DMS153 treated with DMSO at 0.1 percent for 48 hours (cell line): ENCODE data around the gene SLC35E3.
"Not testable (repeated sequence)": the region's sequence is repeated elsewhere in the genome, so short reads cannot be mapped to it uniquely, and the experiment has no call there.

ENCODE experiments used
- DNase-seq: peaks from one replicate; lab custom pipeline; 2025; ENCODE audit not compliant: unreplicated experiment; lab: John Stamatoyannopoulos, UW

SLC35E3 gene

GRCh38 chr12:68811573-68811972 lies 65.6 kb downstream of the SLC35E3 start:
- DNase-seq, result not testable (repeated sequence)

- DNase-seq, result no peak
Measured at GRCh38 chr12:68812553-68813241, 66.7 kb downstream of the SLC35E3 start.

GRCh38 chr12:68813242-68813593 lies 67.2 kb downstream of the SLC35E3 start:
- no peak for DNase-seq

- no peak for DNase-seq
Measured at GRCh38 chr12:68814490-68815231, 68.7 kb downstream of the SLC35E3 start.

DNA sequence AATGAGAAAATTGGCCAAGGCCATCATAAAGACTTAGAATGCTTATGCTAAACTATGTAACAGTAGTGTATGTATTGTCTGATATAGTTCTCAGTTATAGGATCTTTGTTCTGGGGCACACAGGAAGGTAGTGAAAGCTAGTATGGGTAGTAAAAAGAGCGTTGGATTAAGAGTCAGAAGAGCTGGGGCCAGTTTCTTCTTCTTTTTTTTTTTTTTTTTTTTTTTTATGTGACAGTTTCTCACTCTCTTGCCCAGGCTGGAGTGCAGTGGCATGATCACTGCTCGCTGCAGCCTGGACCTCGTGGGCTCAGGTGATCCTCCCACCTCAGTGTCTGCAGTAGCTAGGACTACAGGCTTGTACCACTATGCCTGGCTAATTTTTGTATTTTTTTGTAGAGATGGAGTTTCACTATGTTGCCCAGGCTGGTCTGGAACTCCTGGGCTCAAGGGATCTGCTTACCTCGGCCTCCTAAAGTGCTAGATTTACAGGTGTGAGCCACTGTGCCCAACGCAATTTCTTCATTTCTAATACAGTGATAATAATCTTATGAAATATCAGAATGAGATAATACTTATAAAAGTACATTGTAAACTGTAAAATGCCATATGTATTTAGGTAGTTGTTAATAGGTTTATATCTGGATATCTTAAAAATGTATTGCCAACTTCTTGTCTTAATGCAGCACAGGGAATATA lies 69.4 kb downstream of the SLC35E3 start:
- no peak for DNase-seq

GRCh38 chr12:68815928-68816800 lies 70.2 kb downstream of the SLC35E3 start:
- DNase-seq, result no peak

- not testable (repeated sequence) for DNase-seq
Measured at GRCh38 chr12:68819481-68819880, 73.5 kb downstream of the SLC35E3 start.

DNA sequence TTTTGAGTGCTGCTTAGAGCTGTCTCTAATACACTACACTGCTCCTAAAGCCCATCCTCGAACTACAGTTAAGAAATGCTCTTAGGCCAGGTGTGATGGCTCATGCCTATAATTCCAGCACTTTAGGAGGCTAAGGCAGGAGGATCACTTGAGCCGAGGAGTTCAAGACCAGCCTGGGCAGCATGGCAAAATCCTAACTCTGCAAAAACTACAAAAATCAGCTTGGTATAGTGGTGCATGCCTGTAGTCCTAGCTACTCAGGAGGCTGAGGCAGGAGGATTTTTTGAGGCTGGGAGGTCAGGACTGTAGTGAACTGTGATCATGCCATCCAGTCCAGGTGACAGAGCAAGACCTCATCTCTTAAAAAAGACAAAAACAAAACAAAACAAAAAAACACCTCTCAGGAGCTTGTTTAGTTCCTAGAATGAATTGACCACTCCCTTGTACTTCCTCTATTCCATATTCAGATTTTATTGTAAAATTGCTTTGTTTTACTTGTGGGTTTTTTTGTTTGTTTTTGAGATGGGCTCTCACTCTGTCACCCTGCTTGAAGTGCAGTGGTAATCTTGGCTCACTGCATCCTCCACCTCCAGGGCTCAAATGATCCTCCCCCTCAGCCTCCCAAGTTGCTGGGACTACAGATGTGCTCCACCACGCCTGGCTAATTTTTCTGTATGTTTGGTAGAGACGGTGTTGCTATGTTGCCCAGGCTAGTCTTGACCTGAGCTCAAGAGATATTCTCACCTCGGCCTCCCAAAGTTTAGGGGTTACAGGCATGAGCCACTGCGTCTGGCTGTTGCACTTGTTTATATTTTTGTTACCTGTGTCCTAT lies 75.6 kb downstream of the SLC35E3 start:
- no peak for DNase-seq

DNA sequence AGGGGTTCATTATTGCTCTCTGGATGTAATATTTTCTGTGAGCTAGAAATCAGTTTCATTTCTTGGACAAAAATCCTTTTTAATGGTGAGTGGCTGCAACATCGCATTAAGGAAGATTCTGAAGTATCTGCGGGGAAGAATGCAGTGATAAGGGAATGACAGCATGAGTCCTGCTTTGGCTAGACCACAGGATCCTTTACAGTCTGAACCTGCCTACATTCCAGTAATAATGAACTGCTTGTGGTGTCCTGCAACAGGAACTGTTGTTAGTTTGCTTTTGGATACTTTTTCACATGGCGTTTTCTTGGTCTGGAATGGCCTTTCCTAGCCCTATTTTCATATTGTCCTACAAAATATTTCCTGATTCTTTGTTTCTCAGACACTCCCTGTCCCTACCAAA lies 77.7 kb downstream of the SLC35E3 start:
- no peak for DNase-seq

DNA sequence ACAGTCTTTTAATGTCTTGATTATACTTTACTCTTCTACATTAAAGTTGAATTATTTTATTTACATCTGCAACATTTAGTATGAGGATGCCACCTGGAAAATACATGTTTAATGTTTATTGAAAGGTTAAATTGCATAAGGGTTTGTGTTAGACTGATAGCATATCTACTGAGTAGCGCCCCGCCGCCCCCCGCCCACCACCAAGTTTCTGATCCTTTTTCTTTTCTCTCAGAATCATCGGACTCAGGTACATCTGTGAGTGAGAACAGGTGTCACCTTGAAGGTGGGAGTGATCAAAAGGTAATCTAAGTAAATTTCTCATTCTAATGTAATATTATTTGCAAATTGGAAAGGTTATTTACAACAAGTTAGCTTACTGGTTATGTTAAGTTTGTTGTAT lies 78.2 kb downstream of the SLC35E3 start:
- DNase-seq, result no peak

- no peak for DNase-seq
Measured at GRCh38 chr12:68824597-68825250, 78.7 kb downstream of the SLC35E3 start.

DNA sequence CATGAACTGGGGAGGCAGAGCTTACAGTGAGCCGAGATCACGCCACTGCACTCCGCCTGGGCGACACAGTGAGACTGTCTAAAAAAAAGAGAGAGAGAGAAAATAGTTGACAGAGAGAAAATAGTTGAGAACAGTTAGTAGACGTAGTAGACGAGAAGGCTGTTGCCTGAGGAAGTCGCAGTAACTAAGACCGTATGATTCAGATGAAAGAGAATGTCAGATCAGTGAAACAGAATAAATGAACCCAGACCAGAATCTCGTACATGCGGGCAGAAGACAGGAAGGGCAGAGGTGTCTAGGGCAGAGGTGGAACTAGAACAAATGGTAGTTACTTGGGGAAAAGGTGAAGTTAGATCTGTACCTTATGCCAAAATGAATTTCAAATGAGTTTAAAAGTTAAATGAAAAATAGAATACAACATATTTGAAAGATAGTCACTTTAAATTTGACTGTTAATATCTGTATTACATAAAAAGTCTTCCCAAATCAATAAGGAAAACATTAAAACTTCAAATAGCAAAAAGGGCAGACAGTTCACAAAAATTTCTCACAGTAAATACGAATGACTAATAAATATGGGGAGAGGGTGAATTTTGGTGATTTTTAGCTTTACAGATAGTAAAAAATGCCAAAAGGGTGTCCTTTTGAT lies 79.7 kb downstream of the SLC35E3 start:
- no peak for DNase-seq

DNA sequence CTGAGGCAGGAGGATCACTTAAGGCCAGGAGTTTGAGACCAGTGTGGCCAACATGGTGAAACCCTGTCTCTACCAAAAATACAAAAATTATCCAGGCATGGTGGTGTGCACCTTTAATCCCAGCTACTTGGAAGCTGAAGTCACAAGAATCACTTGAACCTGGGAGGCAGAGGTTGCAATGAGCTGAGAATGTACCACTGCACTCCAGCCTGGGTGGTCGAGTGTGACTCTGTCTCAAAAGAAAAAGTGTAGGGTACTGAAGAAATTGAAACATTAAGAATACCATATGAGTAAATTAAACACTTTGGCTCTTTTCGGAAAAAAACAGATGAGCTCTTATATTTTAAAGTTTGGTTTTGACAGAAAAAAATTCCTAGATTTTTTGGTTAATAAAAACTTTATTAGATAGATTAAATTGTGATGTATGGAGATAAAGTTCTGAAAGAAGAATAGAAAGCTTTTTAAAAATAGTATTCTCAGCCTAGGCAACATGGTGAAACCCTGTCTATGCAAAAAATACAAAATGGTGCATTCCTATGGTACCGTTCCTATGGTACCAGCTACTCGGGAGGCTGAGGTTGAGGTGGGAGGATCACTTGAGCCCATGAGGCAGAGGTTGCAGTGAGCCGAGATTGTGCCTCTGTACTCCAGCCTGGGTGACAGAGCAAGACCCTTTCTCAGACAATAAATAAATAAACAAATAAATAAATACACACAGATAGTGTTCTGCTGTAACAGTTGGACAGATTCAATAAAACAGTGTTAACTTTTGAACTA lies 82.1 kb downstream of the SLC35E3 start:
- DNase-seq, result no peak

DNA sequence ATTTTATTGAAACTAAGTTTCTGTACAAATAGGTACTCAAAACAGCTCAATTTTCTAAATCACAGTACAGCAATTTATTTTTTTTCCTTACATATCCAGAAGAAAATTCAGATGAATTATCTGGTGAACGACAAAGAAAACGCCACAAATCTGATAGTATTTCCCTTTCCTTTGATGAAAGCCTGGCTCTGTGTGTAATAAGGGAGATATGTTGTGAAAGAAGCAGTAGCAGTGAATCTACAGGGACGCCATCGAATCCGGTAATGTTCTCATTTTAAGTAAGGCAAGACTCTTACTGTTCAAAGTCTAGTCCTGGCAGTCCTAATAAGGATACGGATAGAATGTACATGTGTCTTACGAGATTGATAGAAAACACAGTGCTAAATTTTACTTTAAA lies 82.7 kb downstream of the SLC35E3 start:
- no peak for DNase-seq
